Activated naive CD8-positive, alpha-beta T cell (primary cell): ENCODE data around the gene MEGF11.
"Not testable (repeated sequence)": the region's sequence is repeated elsewhere in the genome, so short reads cannot be mapped to it uniquely, and the experiment has no call there.

Experiments used
- H3K27ac Mint-ChIP-seq: one replicate; pipeline ENCODE4 v1.8.0; 2021; ENCODE audit warnings: mixed read lengths
- H3K27me3 Mint-ChIP-seq: one replicate; pipeline ENCODE4 v1.8.0; 2021; ENCODE audit warnings: mixed read lengths
- H3K36me3 Mint-ChIP-seq: one replicate; pipeline ENCODE4 v1.8.0; 2021; ENCODE audit warnings: mixed read lengths
- H3K4me1 Mint-ChIP-seq: one replicate; pipeline ENCODE4 v1.8.0; 2021; ENCODE audit warnings: low read depth, mixed read lengths
- H3K4me3 Mint-ChIP-seq: one replicate; pipeline ENCODE4 v1.8.0; 2021; ENCODE audit warnings: mild to moderate bottlenecking, mixed read lengths
- H3K9me3 Mint-ChIP-seq: one replicate; pipeline ENCODE4 v1.8.0; 2021; ENCODE audit warnings: low read depth, mixed read lengths

The MEGF11 gene

DNA sequence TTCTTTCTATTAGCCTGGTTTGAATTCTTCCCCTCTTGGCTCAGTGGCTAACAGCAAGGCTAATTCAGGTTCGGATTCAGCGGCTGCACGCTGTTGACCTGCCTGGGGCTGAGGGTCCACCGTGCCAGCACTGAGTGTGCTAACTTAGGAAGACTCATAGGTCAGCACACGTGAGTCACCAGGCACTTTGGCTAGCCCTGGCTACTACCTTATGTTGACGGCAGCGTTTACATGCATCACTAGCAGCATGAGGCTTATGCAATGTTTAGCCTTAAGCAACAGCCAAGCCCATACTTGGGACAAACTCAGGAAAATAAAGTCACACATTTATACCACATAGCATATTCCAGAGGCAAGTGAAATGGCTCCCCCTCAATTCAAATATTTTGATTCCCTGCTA, 246.6 kb downstream of the MEGF11 start:
- Mint-ChIP-seq H3K4me3 (no peak overlapping the region), H3K4me1 (no peaks in the 10 kb centered on the region), H3K9me3 (no peaks in the 10 kb centered on the region), H3K27me3 (peaks cover 15% of the 10 kb centered on the region), H3K27ac (no peak overlapping the region), H3K36me3 (no peaks in the 10 kb centered on the region)

DNA sequence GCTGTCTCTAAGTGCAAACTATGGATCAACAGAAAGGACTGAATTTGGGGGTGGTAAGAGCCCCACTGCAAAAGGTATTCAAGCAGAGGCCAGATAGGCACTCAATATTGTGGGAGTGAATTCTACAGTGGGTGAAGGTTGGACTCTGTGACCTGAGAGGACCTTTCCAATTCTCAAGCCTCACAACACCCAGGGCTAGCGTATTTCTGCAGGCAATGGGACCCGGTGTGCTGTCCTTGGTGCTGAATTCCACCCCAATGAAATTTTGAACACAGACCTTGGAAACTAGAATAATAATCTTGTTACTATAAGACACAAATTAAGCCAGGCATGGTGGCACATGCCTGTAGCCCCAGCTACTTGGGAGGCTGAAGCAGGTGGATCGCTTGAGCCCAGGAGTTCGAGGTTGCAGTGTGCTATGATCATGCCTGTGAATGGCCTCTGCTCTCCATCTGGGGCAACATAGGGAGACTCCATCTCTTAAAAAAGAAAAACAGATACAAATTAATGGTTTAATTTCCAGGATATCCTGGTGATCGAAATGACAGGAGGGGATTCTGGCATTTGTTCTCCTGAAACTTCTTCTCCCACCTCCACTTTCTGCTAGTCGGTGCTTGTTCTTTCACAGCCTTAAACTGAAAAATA, 248.8 kb downstream of the MEGF11 start:
- Mint-ChIP-seq H3K36me3 (no peaks in the 10 kb centered on the region), H3K4me3 (no peak overlapping the region), H3K27me3 (peaks cover 13% of the 10 kb centered on the region), H3K4me1 (no peaks in the 10 kb centered on the region), H3K27ac (no peak overlapping the region), H3K9me3 (no peaks in the 10 kb centered on the region)

DNA sequence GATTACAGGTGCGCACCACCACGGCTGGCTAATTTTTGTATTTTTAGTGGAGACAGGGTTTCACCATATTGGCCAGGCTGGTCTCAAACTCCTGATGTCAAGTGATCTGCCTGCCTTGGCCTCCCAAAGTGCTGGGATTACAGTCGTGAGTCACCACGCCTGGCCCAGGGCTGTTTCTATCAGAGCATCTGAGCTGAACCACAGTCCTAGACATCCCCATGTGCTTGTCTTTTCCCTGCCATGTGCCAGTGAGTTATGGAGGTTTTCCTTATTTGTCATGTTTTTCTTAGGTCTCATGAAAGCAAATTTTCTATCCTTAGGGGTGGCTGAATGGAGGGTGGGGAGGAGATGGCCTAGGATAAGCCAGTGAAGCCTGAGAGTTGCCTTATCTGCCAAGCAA, 250.4 kb downstream of the MEGF11 start:
- not testable (repeated sequence) for H3K4me3 Mint-ChIP-seq, H3K36me3 Mint-ChIP-seq

DNA sequence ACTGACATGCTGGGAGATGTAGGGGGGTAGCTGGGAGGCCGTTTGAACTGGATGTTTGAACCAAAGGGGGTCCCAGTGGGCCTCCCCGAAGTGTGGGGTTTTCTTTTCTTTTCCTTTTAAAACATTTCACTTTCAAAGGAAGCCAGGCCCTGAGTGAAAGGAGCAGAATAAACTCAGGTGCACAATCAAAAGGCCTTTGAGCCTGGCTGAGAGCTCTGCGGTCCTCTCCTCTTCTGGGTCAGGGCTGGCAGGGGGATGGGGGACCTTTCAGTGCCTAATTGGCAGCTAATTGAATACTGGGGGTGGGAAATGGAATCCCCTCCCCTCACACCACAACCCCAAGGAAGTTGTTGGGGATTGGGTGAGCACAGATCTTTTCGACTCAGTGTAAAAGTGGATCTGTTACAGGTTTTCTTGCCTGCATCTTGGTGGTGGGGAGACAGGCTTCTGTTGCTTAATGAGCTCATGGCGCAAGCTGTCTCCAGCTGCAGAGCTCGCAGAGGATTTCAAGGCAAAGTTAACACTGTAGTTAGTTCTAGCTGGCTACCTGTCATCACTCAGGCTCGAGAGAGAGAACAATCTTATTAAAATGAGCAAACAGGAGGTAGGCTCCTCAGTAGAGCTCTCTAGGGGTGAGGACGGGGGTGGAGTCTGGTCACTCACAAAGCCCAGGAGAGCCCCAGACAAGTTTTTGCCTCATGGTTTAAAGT, 251.7 kb downstream of the MEGF11 start:
- Mint-ChIP-seq H3K27me3 (peaks cover 8% of the 10 kb centered on the region), H3K4me3 (no peak overlapping the region), H3K36me3 (no peaks in the 10 kb centered on the region), H3K9me3 (no peaks in the 10 kb centered on the region), H3K27ac (no peak overlapping the region), H3K4me1 (no peaks in the 10 kb centered on the region)

More for the DNA sequence above, 250.4 kb downstream of the MEGF11 start:
- H3K27ac Mint-ChIP-seq, H3K4me1 Mint-ChIP-seq, H3K9me3 Mint-ChIP-seq: not testable (repeated sequence)
- H3K27me3 Mint-ChIP-seq = peaks cover 13% of the 10 kb centered on the region

DNA sequence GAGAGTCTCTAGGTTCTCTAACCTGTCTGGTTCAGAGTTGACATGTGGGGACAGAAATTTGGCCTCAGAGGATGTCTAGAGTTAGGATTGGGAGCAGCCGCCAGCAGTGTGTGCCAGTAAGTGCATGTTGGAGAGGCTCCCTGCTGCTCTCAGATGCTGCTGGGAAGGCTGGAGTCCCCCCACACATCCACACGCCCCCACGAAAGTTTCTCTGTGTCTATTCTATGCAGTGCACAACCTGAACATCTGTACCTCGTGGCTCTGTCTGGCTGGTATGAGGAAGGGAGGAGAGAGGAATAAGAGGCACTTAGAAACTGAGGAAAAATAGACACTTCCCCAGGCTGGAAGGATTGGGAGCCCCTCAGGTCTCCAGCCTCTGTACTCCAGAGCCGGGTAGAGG, 252.5 kb downstream of the MEGF11 start:
- Mint-ChIP-seq H3K27ac (no peak overlapping the region), H3K36me3 (no peaks in the 10 kb centered on the region), H3K27me3 (peaks cover 8% of the 10 kb centered on the region), H3K4me3 (no peak overlapping the region), H3K9me3 (no peaks in the 10 kb centered on the region), H3K4me1 (no peaks in the 10 kb centered on the region)

DNA sequence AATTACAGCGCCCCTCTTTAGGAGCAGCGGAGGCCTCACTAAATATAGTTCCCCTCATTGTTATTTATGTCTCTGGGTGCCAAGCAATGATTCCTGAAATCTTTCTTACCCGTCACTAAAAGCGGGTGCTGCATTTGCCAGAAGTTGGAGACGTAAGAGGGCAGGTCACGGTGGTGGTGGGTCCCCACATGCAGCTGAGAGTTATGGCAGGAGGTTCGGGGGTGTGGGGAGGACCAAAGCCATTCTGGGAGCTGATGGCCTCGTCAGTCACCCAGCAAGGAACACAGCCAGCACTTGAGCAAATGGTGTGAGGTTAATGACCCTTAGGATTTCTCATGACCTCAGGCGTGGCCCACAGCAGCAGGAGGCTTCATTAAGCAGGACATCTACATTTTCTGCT, 255.1 kb downstream of the MEGF11 start:
- H3K36me3 Mint-ChIP-seq = no peaks in the 10 kb centered on the region
- peaks cover 10% of the 10 kb centered on the region for H3K27me3 Mint-ChIP-seq
- no peak overlapping the region for H3K27ac Mint-ChIP-seq
- H3K4me1 Mint-ChIP-seq = no peaks in the 10 kb centered on the region
- no peak overlapping the region for H3K4me3 Mint-ChIP-seq
- H3K9me3 Mint-ChIP-seq = no peaks in the 10 kb centered on the region

DNA sequence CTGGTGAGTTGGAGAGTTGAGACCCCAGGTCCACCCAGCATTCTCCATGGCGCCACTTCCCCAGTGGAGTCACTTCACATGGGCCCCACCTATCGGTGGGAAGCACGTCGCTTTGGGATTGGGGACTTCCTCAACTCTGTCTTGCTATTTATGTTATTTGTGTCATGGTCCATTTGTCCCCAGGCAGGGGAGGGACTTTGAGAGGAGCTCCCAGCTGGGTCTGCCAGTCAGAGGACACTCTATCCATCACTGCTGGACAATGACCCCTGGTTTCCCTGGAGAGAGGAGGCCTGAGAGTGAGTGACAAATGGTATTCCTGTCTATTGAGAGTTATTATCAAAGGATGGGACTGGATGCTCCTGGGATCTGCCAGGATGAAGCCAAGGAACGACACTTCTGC, 256.6 kb downstream of the MEGF11 start:
- Mint-ChIP-seq H3K36me3 (no peaks in the 10 kb centered on the region), H3K9me3 (no peaks in the 10 kb centered on the region), H3K4me3 (no peak overlapping the region), H3K27me3 (peaks cover 8% of the 10 kb centered on the region), H3K27ac (no peak overlapping the region), H3K4me1 (no peaks in the 10 kb centered on the region)

DNA sequence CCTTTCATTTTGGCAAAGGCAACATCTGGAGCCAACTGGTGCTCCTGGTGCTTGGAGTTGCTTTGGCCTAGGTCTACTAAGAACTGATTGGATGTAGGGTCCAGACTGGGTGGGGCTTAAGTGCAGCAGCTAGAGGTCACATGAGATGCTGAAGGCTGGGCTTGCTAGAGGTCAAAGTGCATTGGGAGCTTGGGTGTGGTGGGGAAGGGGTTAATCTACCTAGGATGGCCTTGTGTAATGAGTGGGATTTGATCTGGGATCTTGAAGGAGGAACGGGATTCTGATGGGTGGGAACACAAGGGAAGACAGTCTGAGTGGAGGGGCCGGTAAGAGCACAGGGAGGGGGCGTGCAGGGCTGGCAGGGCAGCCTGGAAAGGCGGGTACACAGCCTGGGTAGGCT, 258.7 kb downstream of the MEGF11 start:
- H3K9me3 Mint-ChIP-seq = no peaks in the 10 kb centered on the region
- H3K4me1 Mint-ChIP-seq = no peaks in the 10 kb centered on the region
- no peaks in the 10 kb centered on the region for H3K36me3 Mint-ChIP-seq
- H3K27ac Mint-ChIP-seq = no peak overlapping the region
- H3K4me3 Mint-ChIP-seq = no peak overlapping the region
- H3K27me3 Mint-ChIP-seq = peaks cover 8% of the 10 kb centered on the region

DNA sequence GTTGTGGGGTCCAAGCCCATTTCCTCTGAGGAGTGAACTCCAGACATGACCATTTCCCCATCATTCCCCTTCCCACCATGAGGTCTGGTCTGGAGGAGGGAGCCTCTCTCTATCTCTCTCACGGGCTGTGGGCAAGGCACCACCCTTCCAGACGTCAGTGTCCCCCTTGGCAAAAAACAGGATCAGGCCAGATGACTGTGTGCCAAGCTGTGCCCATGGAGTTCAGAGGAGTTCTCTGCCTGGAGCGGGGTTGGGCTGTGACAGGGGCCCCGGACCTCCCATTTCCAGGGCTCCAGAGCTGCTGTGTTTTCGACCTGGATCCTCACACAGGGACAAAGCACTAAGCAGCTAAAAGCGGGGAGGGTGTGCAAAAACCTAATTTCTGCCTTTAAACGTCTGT, 259.8 kb downstream of the MEGF11 start:
- Mint-ChIP-seq H3K36me3 (no peaks in the 10 kb centered on the region), H3K4me1 (no peaks in the 10 kb centered on the region), H3K4me3 (no peak overlapping the region), H3K9me3 (no peaks in the 10 kb centered on the region), H3K27ac (no peak overlapping the region), H3K27me3 (peaks cover 8% of the 10 kb centered on the region)

DNA sequence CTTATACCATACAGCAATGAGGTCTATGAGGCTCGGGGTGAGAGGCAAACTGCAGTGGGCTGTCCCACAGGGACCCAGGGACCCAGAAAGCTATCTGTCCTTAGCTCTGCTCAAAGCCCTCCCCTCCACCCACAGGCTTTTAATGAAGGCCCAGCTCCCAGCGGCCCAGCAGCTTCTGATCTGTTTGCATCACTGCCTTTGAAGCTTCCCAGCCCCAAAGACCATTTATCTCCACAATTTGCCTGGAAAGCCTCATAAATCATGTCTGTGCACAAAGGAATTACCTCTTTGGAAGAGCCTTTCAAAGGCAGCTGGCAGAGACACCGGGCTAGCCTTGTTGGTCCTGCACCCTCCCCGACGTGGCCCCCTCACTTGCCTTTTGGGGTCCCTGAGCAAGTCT, 260.3 kb downstream of the MEGF11 start:
- Mint-ChIP-seq H3K4me3 (no peak overlapping the region), H3K27ac (no peak overlapping the region), H3K4me1 (no peaks in the 10 kb centered on the region), H3K9me3 (no peaks in the 10 kb centered on the region), H3K36me3 (no peaks in the 10 kb centered on the region), H3K27me3 (peaks cover 10% of the 10 kb centered on the region)

DNA sequence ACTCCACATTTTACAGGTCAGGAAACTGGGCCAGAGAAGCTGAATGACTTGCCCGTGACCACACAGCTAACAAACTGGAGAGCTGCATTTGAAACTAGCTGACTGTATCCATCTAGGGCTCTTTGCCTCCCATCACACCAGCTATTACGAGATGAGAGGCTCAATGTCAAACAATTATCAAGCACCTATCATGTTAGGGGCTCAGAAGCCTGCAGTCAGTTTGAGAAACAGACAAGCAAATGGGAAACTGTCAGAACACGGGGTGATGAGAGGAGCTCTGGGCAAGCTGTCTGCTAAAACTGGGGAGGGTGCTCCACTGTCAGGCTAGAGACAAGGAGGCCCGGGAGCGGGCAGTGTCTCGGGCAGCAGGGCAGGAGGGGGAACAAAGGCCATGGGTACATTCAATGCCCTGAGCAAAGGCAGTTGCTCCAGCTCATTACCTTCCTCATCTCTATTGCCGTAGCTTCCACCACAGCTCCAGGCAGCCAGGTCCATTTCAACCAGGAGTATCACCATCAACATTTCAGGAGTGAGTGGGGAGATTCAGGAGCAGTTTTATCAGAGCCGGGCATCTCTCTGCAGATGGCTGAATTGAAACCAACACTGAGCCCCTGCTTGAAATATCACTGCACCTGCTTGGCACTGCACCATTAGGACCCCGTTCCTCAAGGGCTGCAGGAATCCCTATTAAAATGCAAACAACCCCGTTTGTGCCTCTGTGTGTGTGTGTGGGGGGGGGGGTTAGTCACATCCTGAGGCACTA, 261.6 kb downstream of the MEGF11 start:
- H3K4me1 Mint-ChIP-seq = no peaks in the 10 kb centered on the region
- no peaks in the 10 kb centered on the region for H3K36me3 Mint-ChIP-seq
- no peak overlapping the region for H3K4me3 Mint-ChIP-seq
- H3K9me3 Mint-ChIP-seq = no peaks in the 10 kb centered on the region
- peaks cover 11% of the 10 kb centered on the region for H3K27me3 Mint-ChIP-seq
- no peak overlapping the region for H3K27ac Mint-ChIP-seq

DNA sequence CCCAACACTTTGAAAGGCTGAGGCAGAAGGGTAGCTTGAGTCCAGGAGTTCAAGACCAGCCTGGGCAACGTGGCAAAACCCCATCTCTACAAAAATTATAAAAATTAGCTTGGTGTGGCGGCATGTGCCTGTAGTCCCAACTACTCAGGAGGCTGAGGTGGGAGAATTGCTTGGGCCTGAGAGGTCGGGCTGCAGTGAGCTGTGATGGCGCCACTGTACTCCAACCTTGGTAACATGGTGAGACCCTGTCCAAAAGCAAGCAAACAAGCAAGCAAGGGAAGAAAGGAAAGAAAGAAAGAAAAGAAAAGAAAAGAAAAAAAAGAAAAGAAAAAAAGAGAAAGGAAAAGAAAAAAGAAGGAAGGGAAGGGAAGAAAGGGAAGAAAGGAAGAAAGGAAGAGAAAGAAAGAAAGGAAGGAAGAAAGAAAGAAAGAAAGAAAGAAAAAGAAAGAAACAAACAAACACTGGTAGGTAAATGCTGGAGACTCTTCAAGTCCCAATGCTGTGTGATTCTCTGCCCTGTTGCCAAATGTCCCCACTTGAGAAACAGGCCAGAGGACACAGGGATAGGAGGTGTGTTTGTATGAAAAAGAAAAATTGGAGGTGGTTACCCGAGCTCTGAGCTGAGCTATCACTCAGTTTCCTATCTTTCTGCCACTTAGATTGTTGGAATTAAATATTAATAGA, 263.1 kb downstream of the MEGF11 start:
- Mint-ChIP-seq H3K27ac (no peak overlapping the region), H3K36me3 (no peaks in the 10 kb centered on the region), H3K4me3 (no peak overlapping the region), H3K9me3 (no peaks in the 10 kb centered on the region), H3K4me1 (no peaks in the 10 kb centered on the region), H3K27me3 (peaks cover 14% of the 10 kb centered on the region)

DNA sequence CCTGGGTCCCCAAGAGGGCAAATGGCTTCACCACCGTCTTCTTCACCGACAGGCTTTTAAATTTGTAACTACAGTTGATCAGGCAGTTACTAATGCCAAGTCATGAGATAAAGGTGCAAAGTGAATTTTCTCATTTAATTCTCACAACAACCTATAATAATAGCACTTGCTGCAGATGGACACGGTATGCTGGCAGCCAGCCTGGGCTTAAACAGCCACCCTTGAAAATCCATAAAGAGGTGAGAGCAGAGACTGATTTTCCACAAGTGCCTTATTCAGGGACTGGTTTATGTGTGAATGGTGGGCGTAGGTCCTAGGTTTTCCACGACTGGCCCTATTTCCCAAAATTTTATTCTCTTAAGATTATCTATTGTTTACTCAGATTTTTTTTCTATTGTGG, 266.4 kb downstream of the MEGF11 start:
- Mint-ChIP-seq H3K4me3 (no peak overlapping the region), H3K27ac (no peak overlapping the region), H3K36me3 (no peaks in the 10 kb centered on the region), H3K27me3 (peaks cover 13% of the 10 kb centered on the region), H3K9me3 (no peaks in the 10 kb centered on the region), H3K4me1 (peaks cover 9% of the 10 kb centered on the region)

DNA sequence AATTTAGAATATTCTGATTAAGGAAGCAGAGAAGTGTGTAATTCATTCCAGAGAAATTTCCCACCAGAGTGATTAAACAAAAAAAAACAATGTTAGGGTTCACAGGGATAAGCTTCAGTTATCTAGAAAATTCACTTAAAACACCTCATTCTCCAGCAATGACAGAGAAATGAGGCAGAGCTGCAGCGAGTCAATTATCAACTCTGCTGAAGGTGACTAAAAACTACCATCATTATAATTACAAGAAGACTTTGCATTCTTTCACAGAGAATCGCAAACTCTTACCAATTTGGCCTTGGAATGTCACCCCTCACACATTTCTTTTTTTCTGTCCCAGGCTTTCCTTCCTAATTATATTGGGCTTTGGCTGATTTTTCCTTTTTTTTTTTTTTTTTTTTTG, 267.1 kb downstream of the MEGF11 start:
- no peak overlapping the region for H3K27ac Mint-ChIP-seq
- H3K27me3 Mint-ChIP-seq = peaks cover 13% of the 10 kb centered on the region

DNA sequence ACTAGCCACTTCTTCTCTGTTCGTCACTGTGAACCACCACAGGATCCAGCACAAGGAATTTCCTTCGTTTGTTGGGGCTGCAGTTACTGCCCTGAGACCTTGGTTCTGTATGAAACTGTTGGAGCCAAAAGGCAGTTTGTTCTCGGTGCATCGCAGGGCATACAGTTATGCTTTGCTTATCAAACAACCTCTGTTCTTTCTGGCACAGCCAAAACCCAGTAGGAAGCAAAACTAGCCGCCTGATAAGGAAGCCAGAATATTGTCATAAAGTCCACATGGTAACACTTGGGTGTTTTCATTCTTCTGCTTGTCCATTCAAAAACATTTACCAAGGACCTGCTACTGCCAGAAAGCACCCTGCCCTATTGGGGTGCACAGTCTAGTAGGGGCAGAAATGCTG, 268.2 kb downstream of the MEGF11 start:
- H3K4me1 Mint-ChIP-seq = peaks cover 9% of the 10 kb centered on the region
- H3K4me3 Mint-ChIP-seq = no peak overlapping the region
- no peaks in the 10 kb centered on the region for H3K9me3 Mint-ChIP-seq
- H3K36me3 Mint-ChIP-seq = no peaks in the 10 kb centered on the region
- H3K27me3 Mint-ChIP-seq = peaks cover 11% of the 10 kb centered on the region
- no peak overlapping the region for H3K27ac Mint-ChIP-seq

More for the DNA sequence above, 267.1 kb downstream of the MEGF11 start:
- no peaks in the 10 kb centered on the region for H3K36me3 Mint-ChIP-seq
- no peak overlapping the region for H3K4me3 Mint-ChIP-seq
- no peaks in the 10 kb centered on the region for H3K9me3 Mint-ChIP-seq
- peaks cover 9% of the 10 kb centered on the region for H3K4me1 Mint-ChIP-seq
